AG20443 (cell line): ENCODE results near the gene ACTL6A.
"Not testable (repeated sequence)": the region's sequence is repeated elsewhere in the genome, so short reads cannot be mapped to it uniquely, and the experiment has no call there.

ENCODE experiments used
- DNase-seq: peaks from one replicate; pipeline ENCODE4 v3.0.0; 2012; ENCODE audit warnings: low spot score, mixed read lengths

The ACTL6A gene

GRCh38 chr3:179562591-179563270 is at the start of gene ACTL6A:
Gene ACTL6A, plus strand, starts transcription at chr3:179562926. Its CDS starts 167 bp downstream, at chr3:179563093.
- DNase-seq, result peak; percentile 99

- no peak for DNase-seq
Measured at GRCh38 chr3:179513862-179514261, 48.9 kb upstream of the ACTL6A start.

- not testable (repeated sequence) for DNase-seq
Measured at GRCh38 chr3:179516461-179517251, 46.1 kb upstream of the ACTL6A start.

GRCh38 chr3:179526482-179526881 is 36.2 kb upstream of the ACTL6A start:
- no peak for DNase-seq

- DNase-seq, result peak; percentile 59
Measured at GRCh38 chr3:179526989-179527391, 35.7 kb upstream of the ACTL6A start.

- no peak for DNase-seq
Measured at GRCh38 chr3:179528772-179529171, 34.0 kb upstream of the ACTL6A start.

GRCh38 chr3:179531576-179531975 is 31.1 kb upstream of the ACTL6A start:
- no peak for DNase-seq

- no peak for DNase-seq
Measured at GRCh38 chr3:179533274-179533673, 29.5 kb upstream of the ACTL6A start.

GRCh38 chr3:179536256-179536655 is 26.5 kb upstream of the ACTL6A start:
- DNase-seq, result no peak

- DNase-seq, result no peak
Measured at GRCh38 chr3:179541094-179541493, 21.6 kb upstream of the ACTL6A start.

- DNase-seq, result no peak
Measured at GRCh38 chr3:179541596-179541995, 21.1 kb upstream of the ACTL6A start.

GRCh38 chr3:179542375-179542774 is 20.4 kb upstream of the ACTL6A start:
- DNase-seq, result no peak

- DNase-seq, result peak; percentile 25
Measured at GRCh38 chr3:179544981-179545645, 17.6 kb upstream of the ACTL6A start.

- DNase-seq, result no peak
Measured at GRCh38 chr3:179546814-179547241, 15.9 kb upstream of the ACTL6A start.

- no peak for DNase-seq
Measured at GRCh38 chr3:179551349-179552105, 11.2 kb upstream of the ACTL6A start.

- peak; percentile 78 for DNase-seq
Measured at GRCh38 chr3:179558742-179559364, 3.9 kb upstream of the ACTL6A start.

GRCh38 chr3:179560791-179561190 is 1.9 kb upstream of the ACTL6A start:
- no peak for DNase-seq

- DNase-seq, result peak; percentile 87
Measured at GRCh38 chr3:179563271-179563783, 601 bp downstream of the ACTL6A start.

GRCh38 chr3:179565496-179565895 is 2.8 kb downstream of the ACTL6A start:
- no peak for DNase-seq

GRCh38 chr3:179580992-179581391 is 18.3 kb downstream of the ACTL6A start:
- DNase-seq, result no peak

GRCh38 chr3:179589143-179589542 is 26.4 kb downstream of the ACTL6A start:
- DNase-seq, result no peak
